ENCODE measurements around the gene NSD1. TPM values are rescaled to one million over a fixed set of nuclear protein-coding genes. Genes with fewer than 3 reads are reported as not detected.

Gene NSD1
- total and polyA plus RNA-seq, 9 of the 15 experiments (the other 6 are each of a cell fraction or from before 2014, with no cell fraction given) = 3.8 to 51.0 (median 24.7) TPM

- TF ChIP-seq ZNF518B (CRISPR knock-in tag; IDR thresholded peaks at IDR 0.05) (no peak), NR2F6 (CRISPR knock-in tag; IDR thresholded peaks at IDR 0.05) (no peak), HMGN3 (IDR thresholded peaks at IDR 0.05; ENCODE audit: borderline replicate concordance, extremely low read depth, insufficient read length, low read depth, low read length) (peak; percentile 66), CREB3 (tag; conservative IDR thresholded peaks at IDR 0.05; ENCODE audit: low read depth) (no peak), PRDM10 (IDR thresholded peaks at IDR 0.05; ENCODE audit: partially characterized antibody) (no peak), YY1 (IDR thresholded peaks at IDR 0.05; ENCODE audit: borderline replicate concordance in 1 of 3, control insufficient read depth in 1 of 3, extremely low read depth in 1 of 3, insufficient read depth in 3 of 3, insufficient read length in 1 of 3, insufficient replicate concordance in 2 of 3, low read depth in 1 of 3, low read length in 2 of 3) (peak in 1 of 3 experiments; percentile 65), SAP30 (IDR thresholded peaks at IDR 0.05; ENCODE audit: borderline replicate concordance, insufficient read depth, low read depth, low read length, poor library complexity, severe bottlenecking) (no peak), PHF21A (IDR thresholded peaks at IDR 0.05; ENCODE audit: borderline replicate concordance, low read depth) (no peak), ZNF431 (CRISPR knock-in tag; IDR thresholded peaks at IDR 0.05) (peak; percentile 36; the same call in 1 of the 2 replicates), SIRT6 (IDR thresholded peaks at IDR 0.05; ENCODE audit: low read depth, low read length) (no peak), GMEB1 (CRISPR knock-in tag; IDR thresholded peaks at IDR 0.05) (peak; percentile 26; the same call in 1 of the 2 replicates), CCNT2 (IDR thresholded peaks at IDR 0.05; ENCODE audit: borderline replicate concordance, extremely low read depth, insufficient read length, low read depth, low read length) (peak; percentile 67)
These were observed at the start of gene NSD1 (continued) for GRCh38 chr5:177133096-177133852.

Measured in K562 (cell line).